NCI-H1436 treated with DMSO at 0.1 percent for 48 hours (cell line): ENCODE results near the gene CXCR2.

Source experiments
- DNase-seq: peaks from one replicate; lab custom pipeline; 2025; lab: John Stamatoyannopoulos, UW

Gene CXCR2

DNA sequence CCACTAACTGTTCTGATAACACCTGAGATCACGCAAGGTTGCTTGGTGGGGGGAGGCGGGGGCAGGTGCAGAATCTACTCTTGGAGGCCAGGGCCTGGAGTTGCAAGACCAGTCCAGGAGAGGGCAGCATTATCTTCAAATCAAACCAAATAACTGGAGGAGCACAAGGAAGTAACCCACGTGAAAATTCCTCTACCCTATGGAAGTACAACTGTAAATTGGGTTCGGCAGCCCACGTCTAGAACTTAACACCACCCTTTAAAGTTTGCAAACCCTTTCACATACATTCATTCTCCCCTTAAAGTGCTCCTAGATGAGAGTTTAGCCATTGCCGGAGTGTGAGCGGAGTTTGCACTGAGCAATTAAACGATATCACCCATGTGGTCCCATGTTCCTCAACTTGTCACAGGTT is 60.5 kb downstream of the CXCR2 start:
- DNase-seq, result no peak
